Endothelial cell of umbilical vein (primary cell): ENCODE results near the gene GGNBP2. TPM values are rescaled to one million over a fixed set of nuclear protein-coding genes. Genes with fewer than 3 reads are reported as not detected.

ENCODE experiments used
- BruUV-seq: library from RNA; stranded (reverse); fragments of 400-500 nt; replicated peaks from 2 replicates; lab custom pipeline; 2021; lab: Mats Ljungman, UMichigan
- CTCF ChIA-PET: fragments of 300-600, 350-600 bp; sonication (Branson Sonifier 250); formaldehyde crosslinking; loops from one replicate; lab custom pipeline; 2021; ENCODE audit warnings: antibody characterized with exemption, inconsistent platforms; lab: Charles Lee
- POLR2A ChIA-PET: fragments of 300-600, 350-600 bp; sonication (Branson Sonifier 250); formaldehyde crosslinking; loops from one replicate; lab custom pipeline; 2021; ENCODE audit warnings: antibody characterized with exemption, inconsistent platforms; lab: Charles Lee
- DNase-seq: peaks from one replicate; pipeline ENCODE4 v3.0.0-alpha.2; 2011; ENCODE audit warnings: low read depth, low spot score
- FAIRE-seq: peaks from 2 replicates; lab custom pipeline; 2011; peaks lifted over from hg19 to GRCh38; lab: Jason Lieb, UNC
- H2AFZ ChIP-seq: 2 replicates; pipeline ENCODE4 v1.6.0; 2012; ENCODE audit warnings: low read depth, low read length, control low read depth, inconsistent platforms
- H3K27ac ChIP-seq: 2 replicates; pipeline ENCODE4 v1.5.1; 2011; ENCODE audit warnings: low read depth, mild to moderate bottlenecking, control low read depth, low read length, moderate library complexity; ENCODE audit not compliant: insufficient read depth
- H3K27me3 ChIP-seq, 2 experiments: 2 replicates each; pipeline versions ENCODE4 v1.6.0 to v1.6.1; 2011; ENCODE audit warnings: low read length in 2 of 2, mixed read lengths in 1 of 2; ENCODE audit not compliant: control insufficient read depth in 2 of 2, insufficient read depth in 2 of 2
- H3K36me3 ChIP-seq, 2 experiments: 2 replicates in 1 of 2; 3 replicates in 1 of 2; pipeline ENCODE4 v1.5.1; 2011; ENCODE audit warnings: low read length in 2 of 2, mild to moderate bottlenecking in 1 of 2, moderate library complexity in 1 of 2; ENCODE audit not compliant: control insufficient read depth in 2 of 2, insufficient read depth in 2 of 2; ENCODE audit errors: extremely low read depth in 1 of 2
- H3K4me1 ChIP-seq: 3 replicates; pipeline ENCODE4 v1.5.1; 2011; ENCODE audit warnings: mild to moderate bottlenecking, low read length; ENCODE audit not compliant: control insufficient read depth, insufficient read depth; ENCODE audit errors: extremely low read depth
- H3K4me2 ChIP-seq: 2 replicates; pipeline ENCODE4 v1.6.1; 2011; ENCODE audit warnings: low read length, control low read depth, mixed read lengths; ENCODE audit not compliant: insufficient read depth
- H3K4me3 ChIP-seq, 3 experiments: fragments of 200-600 bp in 1 of 3; sonication (generic), shearing (Covaris generic) in 1 of 3; replicated peaks in 1 of 3; 2 replicates each; pipeline ENCODE4 v1.5.1; 2011 to 2016; ENCODE audit warnings: control low read depth in 3 of 3, low read length in 3 of 3, mild to moderate bottlenecking in 2 of 3, inconsistent platforms in 1 of 3, low read depth in 1 of 3, moderate library complexity in 1 of 3; ENCODE audit not compliant: insufficient read depth in 1 of 3
- H3K79me2 ChIP-seq: 2 replicates; pipeline ENCODE4 v1.6.0; 2012; ENCODE audit warnings: low read length, inconsistent platforms; ENCODE audit not compliant: control insufficient read depth, insufficient read depth
- H3K9ac ChIP-seq: replicated peaks from 2 replicates; pipeline ENCODE3; 2011; ENCODE audit warnings: low read length, control low read depth; ENCODE audit not compliant: insufficient read depth; ENCODE audit errors: extremely low read depth
- H3K9me1 ChIP-seq: replicated peaks from 3 replicates; pipeline ENCODE4 v1.6.0; 2011; ENCODE audit warnings: mild to moderate bottlenecking, low read length; ENCODE audit not compliant: control insufficient read depth, insufficient read depth; ENCODE audit errors: extremely low read depth
- H3K9me3 ChIP-seq: replicated peaks from 2 replicates; pipeline ENCODE4 v1.5.1; 2012; ENCODE audit warnings: low read length, inconsistent platforms; ENCODE audit not compliant: control insufficient read depth, insufficient read depth
- H4K20me1 ChIP-seq: replicated peaks from 2 replicates; pipeline ENCODE3; 2011; ENCODE audit warnings: mild to moderate bottlenecking, low read length; ENCODE audit not compliant: control insufficient read depth, insufficient read depth; ENCODE audit errors: extremely low read depth
- CTCF ChIP-seq, 2 donors: IDR thresholded peaks; 1 replicate in 1 of 2; 2 replicates in 1 of 2; pipeline ENCODE4 v1.5.1; 2011; ENCODE audit warnings: low read length in 2 of 2, mild to moderate bottlenecking in 2 of 2, moderate library complexity in 2 of 2, control low read depth in 1 of 2, inconsistent platforms in 1 of 2, low read depth in 1 of 2; ENCODE audit not compliant: insufficient read depth in 1 of 2; ENCODE audit errors: extremely low read depth in 1 of 2
- EZH2 ChIP-seq: IDR thresholded peaks from 2 replicates; pipeline ENCODE4 v1.6.1; 2012; ENCODE audit warnings: borderline replicate concordance, low read depth, mild to moderate bottlenecking, moderate library complexity, low read length, inconsistent platforms; ENCODE audit not compliant: severe bottlenecking
- FOS ChIP-seq: IDR thresholded peaks from 2 replicates; pipeline ENCODE4 v1.6.1; 2011; ENCODE audit warnings: mild to moderate bottlenecking, low read length, moderate library complexity, borderline replicate concordance; ENCODE audit not compliant: insufficient read depth
- GATA2 ChIP-seq: IDR thresholded peaks from 2 replicates; pipeline ENCODE4 v1.7.0; 2011; ENCODE audit warnings: low read depth, mild to moderate bottlenecking, moderate library complexity, mixed read lengths, low read length; ENCODE audit not compliant: insufficient read length, insufficient read depth
- JUN ChIP-seq: IDR thresholded peaks from 2 replicates; pipeline ENCODE4 v1.6.1; 2011; ENCODE audit warnings: borderline replicate concordance, low read depth; ENCODE audit not compliant: insufficient read length, insufficient read depth
- MYC ChIP-seq: IDR thresholded peaks from one replicate; pipeline ENCODE4 v1.6.1; 2011; ENCODE audit warnings: mild to moderate bottlenecking, low read depth, low read length
- POLR2A ChIP-seq: IDR thresholded peaks from 2 replicates; pipeline ENCODE4 v1.6.1; 2012; ENCODE audit warnings: low read depth, mild to moderate bottlenecking, control low read depth, low read length
- POLR2AphosphoS5 ChIP-seq: IDR thresholded peaks from 2 replicates; pipeline ENCODE4 v1.6.1; 2012; ENCODE audit warnings: low read depth, mild to moderate bottlenecking, control low read depth, low read length, moderate library complexity; ENCODE audit not compliant: insufficient read depth
- dilution Hi-C: fragments of 300-500 bp; cut with MboI; formaldehyde crosslinking; loops from one replicate; pipeline ENCODE4 v1.15.0; 2019; ENCODE audit warnings: low sequenced_read_pairs; ENCODE audit not compliant: extremely low pct_ligation_motif_present
- intact Hi-C: fragments of 100-400 bp; cut with micrococcal nuclease; formaldehyde crosslinking; loops from one replicate; pipeline ENCODE4 v1.10.0; 2022
- polyA plus RNA-seq, 4 experiments: library from polyadenylated mRNA; depleted of rRNA in 3 of 4; stranded (reverse) in 3 of 4; unstranded in 1 of 4; fragments of >200 nt; gene quantifications; 2 replicates each; pipeline versions ENCODE4 v1.2.1 to v1.2.3, GENCODE V29; 2011 to 2012; ENCODE audit warnings: missing spikeins in 1 of 4
- total RNA-seq: library from RNA; stranded (reverse); gene quantifications from 2 replicates; pipeline ENCODE4 v1.2.3, GENCODE V29; 2021
- TF ChIP-seq, protein P1 (sequence below): IDR thresholded peaks from 2 replicates; pipeline ENCODE4 v1.6.1; 2011; ENCODE audit not compliant: insufficient read depth, insufficient read length

GGNBP2 gene
- total and polyA plus RNA-seq, 2 donors (not counting 3 experiments of a cell fraction or from before 2014, with no cell fraction given): 52.6 to 77.6 TPM

DNA sequence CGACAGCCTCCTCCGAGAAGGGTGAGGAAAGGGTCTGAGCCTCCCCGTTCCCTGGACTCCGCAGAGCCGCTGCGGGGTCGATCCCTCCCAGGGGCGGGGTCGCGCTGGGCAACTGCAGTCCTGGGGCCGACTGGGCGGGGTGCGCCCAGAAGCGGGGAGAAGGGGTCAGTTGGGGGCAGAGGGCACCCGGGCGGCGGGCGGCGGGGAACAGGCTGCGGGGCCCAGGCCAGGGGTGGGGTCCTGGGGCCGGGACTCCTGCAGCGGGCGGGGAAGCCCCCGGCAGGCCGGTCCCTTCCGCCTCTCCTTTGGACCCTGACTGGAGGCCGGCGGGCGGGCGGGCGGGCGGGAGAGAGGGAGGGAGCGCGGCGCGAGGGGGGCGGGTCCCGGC, 352 bp downstream of the GGNBP2 start:
- Histone ChIP-seq H3K4me2 (peak overlapping the region; percentile 27), H3K9me1 (no peaks in the 10 kb centered on the region), H3K9ac (peak overlapping the region; percentile 98), H3K36me3 (no peaks in the 10 kb centered on the region), H3K27me3 (no peaks in the 10 kb centered on the region), H4K20me1 (peaks cover 8% of the 10 kb centered on the region), H3K4me3 (peak overlapping the region; percentile 72 to 99 (median 74)), H3K4me1 (peaks cover 20% of the 10 kb centered on the region), H3K79me2 (peaks cover 50% of the 10 kb centered on the region), H2AFZ (peak overlapping the region; percentile 68), H3K27ac (peak overlapping the region; percentile 86), H3K9me3 (no peaks in the 10 kb centered on the region)
- DNase-seq (no peak), FAIRE-seq (no peak)
- dilution Hi-C loops: no loop called here
- ChIA-PET CTCF (interaction anchor here (1.0 to 4.2 kb wide), 3 partner anchors 10 to 56 kb away, joined by 3 to 31 read pairs (median 4); partner anchors contain the start of genes MRM1, MYO19 and PIGW), POLR2A (interaction anchor here (0.6 to 1.4 kb wide), 7 partner anchors 9 to 959 kb away, joined by 3 to 10 read pairs (median 5); partner anchors contain the start of genes MRM1, MYO19 and PIGW)
- TF ChIP-seq EZH2 (no peak), POLR2A (no peak)
- BruUV-seq: no TSS peak
- intact Hi-C loops: loop anchor here (1.0 to 5.0 kb wide), 2 partner anchors 46 to 812 kb away; partner anchors contain the start of gene DHRS11

- Histone ChIP-seq H3K9ac (peak overlapping the region; percentile 75), H4K20me1 (peaks cover 9% of the 10 kb centered on the region), H2AFZ (no peak overlapping the region), H3K36me3 (no peaks in the 10 kb centered on the region), H3K9me1 (no peaks in the 10 kb centered on the region), H3K27ac (peak overlapping the region; percentile 59), H3K4me3 (peak overlapping the region; percentile 11 to 99 (median 78)), H3K79me2 (peaks cover 56% of the 10 kb centered on the region), H3K4me2 (peak overlapping the region; percentile 81), H3K9me3 (no peaks in the 10 kb centered on the region), H3K4me1 (peaks cover 20% of the 10 kb centered on the region), H3K27me3 (no peaks in the 10 kb centered on the region)
- dilution Hi-C loops: no loop called here
- DNase-seq (peak; percentile 96), FAIRE-seq (no peak)
- BruUV-seq: TSS peak; percentile 27
- peak; percentile 81 for TF ChIP-seq POLR2AphosphoS5
- TF ChIP-seq CTCF (IDR thresholded peaks at IDR 0.05; ENCODE audit: extremely low read depth in 1 of 2, insufficient read depth in 1 of 2, low read depth in 1 of 2, low read length in 2 of 2): peak in 1 of 2 donors; percentile 3
- no peak for TF ChIP-seq GATA2
- TF ChIP-seq FOS: no peak
- TF ChIP-seq POLR2A: peak; percentile 13
- TF ChIP-seq, protein P1, sequence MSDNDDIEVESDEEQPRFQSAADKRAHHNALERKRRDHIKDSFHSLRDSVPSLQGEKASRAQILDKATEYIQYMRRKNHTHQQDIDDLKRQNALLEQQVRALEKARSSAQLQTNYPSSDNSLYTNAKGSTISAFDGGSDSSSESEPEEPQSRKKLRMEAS: peak; percentile 50
- peak; percentile 48 for TF ChIP-seq MYC
- no peak for TF ChIP-seq JUN
- no peak for TF ChIP-seq EZH2
- ChIA-PET CTCF (interaction anchor here (1.0 to 4.2 kb wide), 3 partner anchors 10 to 56 kb away, joined by 3 to 31 read pairs (median 4); partner anchors contain the start of genes MRM1, MYO19 and PIGW), POLR2A (interaction anchor here (0.6 to 1.4 kb wide), 5 partner anchors 9 to 55 kb away, joined by 3 to 10 read pairs (median 5); partner anchors contain the start of genes MRM1, MYO19 and PIGW)
- intact Hi-C loops: loop anchor here (1.0 to 5.0 kb wide), 2 partner anchors 46 to 812 kb away; partner anchors contain the start of gene DHRS11
Measured at GRCh38 chr17:36545465-36546417, 1.0 kb downstream of the GGNBP2 start.
